Erythroblast (primary cell): ENCODE results near the gene ZNF391.
"Not testable (repeated sequence)": the region's sequence is repeated elsewhere in the genome, so short reads cannot be mapped to it uniquely, and the experiment has no call there.

Experiments
- DNase-seq, 2 experiments: peaks; one replicate each; lab custom pipeline; 2025; lab: John Stamatoyannopoulos, UW
- GATA1 ChIP-seq: IDR thresholded peaks from 2 replicates; pipeline ENCODE4 v1.6.1; 2011; ENCODE audit warnings: low read depth, mild to moderate bottlenecking, control low read depth, low read length, moderate library complexity
- POLR2A ChIP-seq: IDR thresholded peaks from 2 replicates; pipeline ENCODE4 v1.6.1; 2011; ENCODE audit warnings: mild to moderate bottlenecking, low read length

The ZNF391 gene

GRCh38 chr6:27400877-27401642 lies 12.5 kb downstream of the ZNF391 start:
- TF ChIP-seq POLR2A: no peak
- no peak for TF ChIP-seq GATA1
- no peak for DNase-seq

GRCh38 chr6:27406085-27406484 lies 17.5 kb downstream of the ZNF391 start:
- TF ChIP-seq GATA1: no peak
- no peak for TF ChIP-seq POLR2A
- no peak for DNase-seq

GRCh38 chr6:27407153-27407814 lies 18.7 kb downstream of the ZNF391 start:
- DNase-seq: no peak

GRCh38 chr6:27414300-27414699 lies 25.7 kb downstream of the ZNF391 start:
- no peak for DNase-seq
- TF ChIP-seq GATA1: no peak
- no peak for TF ChIP-seq POLR2A

More at GRCh38 chr6:27407153-27407814, 18.7 kb downstream of the ZNF391 start:
- TF ChIP-seq GATA1 (no peak), POLR2A (no peak)

GRCh38 chr6:27414996-27415395 lies 26.4 kb downstream of the ZNF391 start:
- no peak for DNase-seq
- TF ChIP-seq GATA1 (no peak), POLR2A (no peak)

- TF ChIP-seq GATA1: no peak
- TF ChIP-seq POLR2A: no peak
- DNase-seq: no peak
Measured at GRCh38 chr6:27415898-27416297, 27.3 kb downstream of the ZNF391 start.

GRCh38 chr6:27419363-27419762 lies 30.8 kb downstream of the ZNF391 start:
- TF ChIP-seq POLR2A: no peak
- TF ChIP-seq GATA1: no peak
- no peak for DNase-seq

- no peak for DNase-seq
- TF ChIP-seq POLR2A (no peak), GATA1 (no peak)
Measured at GRCh38 chr6:27422651-27423332, 34.2 kb downstream of the ZNF391 start.

- not testable (repeated sequence) for DNase-seq
Measured at GRCh38 chr6:27424851-27425250, 36.3 kb downstream of the ZNF391 start.

- TF ChIP-seq POLR2A (no peak), GATA1 (no peak)
- DNase-seq: no peak
Measured at GRCh38 chr6:27426045-27426620, 37.6 kb downstream of the ZNF391 start.

- no peak for DNase-seq
- TF ChIP-seq POLR2A: no peak
- no peak for TF ChIP-seq GATA1
Measured at GRCh38 chr6:27428502-27428901, 39.9 kb downstream of the ZNF391 start.

- no peak for DNase-seq
- TF ChIP-seq POLR2A (no peak), GATA1 (no peak)
Measured at GRCh38 chr6:27428966-27429365, 40.4 kb downstream of the ZNF391 start.

GRCh38 chr6:27433714-27434113 lies 45.2 kb downstream of the ZNF391 start:
- TF ChIP-seq POLR2A (no peak), GATA1 (no peak)
- no peak for DNase-seq

GRCh38 chr6:27439371-27439770 lies 50.8 kb downstream of the ZNF391 start:
- no peak for TF ChIP-seq POLR2A
- TF ChIP-seq GATA1: no peak
- DNase-seq: no peak
